HAP-1 (cell line): ENCODE results near the gene CMIP.

Experiments
- DNase-seq, 2 experiments: peaks; one replicate each; pipeline ENCODE4 v3.0.0-alpha.2; 2016 to 2020; ENCODE audit warnings: low spot score in 2 of 2
- H3K27me3 ChIP-seq: fragments of 250-450 bp; sonication (Bioruptor Pico); 2 replicates; pipeline ENCODE4 v1.5.1; 2020; ENCODE audit warnings: low read depth, mild to moderate bottlenecking, moderate library complexity
- H3K36me3 ChIP-seq: fragments of 250-450 bp; sonication (Bioruptor Pico); replicated peaks from 2 replicates; pipeline ENCODE4 v1.5.1; 2020; ENCODE audit warnings: mild to moderate bottlenecking
- H3K4me1 ChIP-seq: fragments of 250-450 bp; sonication (Bioruptor Pico); 2 replicates; pipeline ENCODE4 v1.5.1; 2020; ENCODE audit warnings: mild to moderate bottlenecking
- H3K4me3 ChIP-seq: fragments of 250-450 bp; sonication (Bioruptor Pico); 2 replicates; pipeline ENCODE4 v1.5.1; 2020; ENCODE audit warnings: mild to moderate bottlenecking, moderate library complexity
- H3K9me3 ChIP-seq: fragments of 250-450 bp; sonication (Bioruptor Pico); 2 replicates; pipeline ENCODE4 v1.5.1; 2020; ENCODE audit warnings: mild to moderate bottlenecking, moderate library complexity
- in situ Hi-C: fragments of 300-500 bp; cut with MboI; formaldehyde crosslinking; loops from 3 replicates; pipeline ENCODE4 v1.14.3; 2020; ENCODE audit warnings: low sequenced_read_pairs, inconsistent platforms, mixed read lengths

The CMIP gene

DNA sequence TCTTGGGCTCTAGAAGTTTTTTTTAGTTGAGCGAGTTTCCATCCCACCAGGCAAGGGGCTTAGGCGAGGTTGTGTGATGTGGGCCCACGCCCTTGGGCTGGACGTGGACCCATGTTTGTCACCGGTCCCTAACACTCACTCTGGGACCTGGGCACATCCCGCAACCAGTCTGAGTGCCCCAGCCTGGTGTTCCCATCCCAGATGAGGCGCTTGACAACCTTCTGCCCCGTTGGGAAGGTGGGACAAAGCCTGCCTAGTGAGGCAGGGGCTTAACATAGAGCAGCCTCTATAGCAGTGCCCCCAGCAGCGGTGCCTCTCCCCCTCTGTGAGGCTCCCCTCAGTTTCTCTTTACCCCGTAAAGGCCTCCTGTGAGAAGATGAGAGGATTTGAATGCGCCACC, 22.5 kb downstream of the CMIP start:
- in situ Hi-C loops: no loop called here
- Histone ChIP-seq H3K9me3 (no peaks in the 10 kb centered on the region), H3K27me3 (no peaks in the 10 kb centered on the region), H3K4me1 (peaks cover 23% of the 10 kb centered on the region), H3K36me3 (peaks cover 11% of the 10 kb centered on the region), H3K4me3 (no peak overlapping the region)
- DNase-seq: no peak

- Histone ChIP-seq H3K27me3 (no peaks in the 10 kb centered on the region), H3K4me3 (no peak overlapping the region), H3K4me1 (peaks cover 15% of the 10 kb centered on the region), H3K9me3 (no peaks in the 10 kb centered on the region), H3K36me3 (peaks cover 11% of the 10 kb centered on the region)
- DNase-seq: no peak
- in situ Hi-C loops: no loop called here
Measured at GRCh38 chr16:81467815-81468214, 23.2 kb downstream of the CMIP start.

DNA sequence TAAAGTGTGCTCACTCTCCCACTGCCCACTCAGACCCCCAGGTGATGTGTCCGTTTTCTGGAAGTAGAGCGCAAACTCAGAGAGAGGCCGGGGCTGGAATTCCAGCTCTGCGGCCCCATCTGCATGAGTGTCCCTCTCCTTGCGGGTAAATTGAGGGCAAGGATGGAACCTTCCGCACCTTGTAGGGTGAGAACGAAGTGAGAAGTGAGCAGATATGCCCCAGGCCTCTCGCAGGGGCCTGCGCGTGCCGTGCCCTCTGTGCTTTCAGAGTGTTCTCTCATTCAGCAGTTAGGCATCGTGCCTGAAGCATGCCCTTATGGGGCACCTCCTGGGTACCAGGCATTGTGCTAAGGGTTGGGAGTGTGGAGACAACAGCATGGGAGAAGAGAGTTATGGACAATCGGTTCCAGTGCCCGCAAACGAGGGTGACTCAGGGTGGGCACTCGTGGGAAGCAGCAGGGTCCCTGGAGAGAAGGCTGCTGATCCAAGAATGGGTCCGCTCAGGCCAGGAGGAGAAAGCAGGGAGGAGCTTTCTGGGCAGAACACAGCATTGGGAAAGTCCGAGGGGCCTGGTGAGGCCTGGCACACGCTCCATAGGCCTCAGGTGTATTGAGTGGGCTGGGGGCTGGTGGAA, 23.8 kb downstream of the CMIP start:
- Histone ChIP-seq H3K9me3 (no peaks in the 10 kb centered on the region), H3K27me3 (no peaks in the 10 kb centered on the region), H3K36me3 (peaks cover 11% of the 10 kb centered on the region), H3K4me3 (no peak overlapping the region), H3K4me1 (peaks cover 11% of the 10 kb centered on the region)
- no peak for DNase-seq
- in situ Hi-C loops: no loop called here

GRCh38 chr16:81469183-81469677, 24.6 kb downstream of the CMIP start:
- H3K27me3 ChIP-seq: no peaks in the 10 kb centered on the region
- no peak overlapping the region for H3K4me3 ChIP-seq
- in situ Hi-C loops: no loop called here
- H3K9me3 ChIP-seq: no peaks in the 10 kb centered on the region
- no peak for DNase-seq
- H3K4me1 ChIP-seq: peaks cover 3% of the 10 kb centered on the region; the same call in 1 of the 2 replicates
- peaks cover 11% of the 10 kb centered on the region for H3K36me3 ChIP-seq

DNA sequence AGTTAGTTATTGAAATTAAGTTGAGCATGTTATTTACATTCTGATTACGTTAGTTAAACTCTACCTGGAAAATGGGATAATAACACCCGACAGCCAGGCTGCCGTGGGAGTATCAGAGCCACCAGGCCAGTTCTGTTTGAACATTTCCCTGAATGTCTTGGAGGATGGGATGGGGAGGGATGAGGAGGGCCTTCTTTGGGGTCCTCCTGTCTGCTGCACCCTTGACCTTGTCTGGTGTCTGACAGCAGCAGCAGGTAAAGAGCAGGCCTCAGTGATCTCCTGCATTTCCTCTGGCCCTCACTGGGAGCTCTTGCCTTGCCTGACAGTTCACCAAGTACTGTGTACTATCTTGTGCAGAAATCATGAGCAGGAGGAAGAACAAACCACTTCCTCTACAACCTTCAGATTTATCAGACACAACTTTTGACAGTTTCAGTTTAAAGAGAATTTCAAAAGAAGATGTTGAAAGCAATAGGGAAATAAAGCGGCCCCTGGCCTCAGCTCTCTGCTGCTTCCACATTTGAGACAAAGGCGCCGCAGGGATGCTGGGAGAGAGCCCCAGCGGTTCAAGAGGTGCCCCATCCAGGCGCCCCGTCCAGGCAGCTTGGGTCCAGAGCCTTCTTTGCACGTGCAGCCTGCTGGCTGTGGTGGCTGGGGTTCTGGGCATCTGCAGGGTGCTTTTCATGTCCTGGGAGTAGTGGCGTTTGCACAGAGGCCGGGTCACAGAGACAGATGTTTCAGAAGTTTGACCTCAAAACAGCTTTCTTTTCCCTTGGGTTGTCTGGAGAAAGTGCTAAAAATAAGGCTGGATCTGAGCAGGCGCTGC, 25.3 kb downstream of the CMIP start:
- 0 out of 2 replicates have a peak, but pooled peaks cover 2% of the 10 kb centered on the region for H3K4me1 ChIP-seq
- DNase-seq: no peak
- no peaks in the 10 kb centered on the region for H3K27me3 ChIP-seq
- H3K36me3 ChIP-seq: peaks cover 11% of the 10 kb centered on the region
- H3K9me3 ChIP-seq: no peaks in the 10 kb centered on the region
- H3K4me3 ChIP-seq: no peak overlapping the region
- in situ Hi-C loops: no loop called here

- Histone ChIP-seq H3K9me3 (no peaks in the 10 kb centered on the region), H3K36me3 (peaks cover 11% of the 10 kb centered on the region), H3K27me3 (no peaks in the 10 kb centered on the region), H3K4me3 (no peak overlapping the region), H3K4me1 (0 out of 2 replicates have a peak, but pooled peaks cover 2% of the 10 kb centered on the region)
- no peak for DNase-seq
- in situ Hi-C loops: no loop called here
Measured at GRCh38 chr16:81470796-81471636, 26.4 kb downstream of the CMIP start.

- Histone ChIP-seq H3K27me3 (no peaks in the 10 kb centered on the region), H3K4me3 (no peak overlapping the region), H3K9me3 (no peaks in the 10 kb centered on the region), H3K4me1 (0 out of 2 replicates have a peak, but pooled peaks cover 2% of the 10 kb centered on the region), H3K36me3 (peaks cover 11% of the 10 kb centered on the region)
- DNase-seq: no peak
- in situ Hi-C loops: no loop called here
Measured at GRCh38 chr16:81471882-81472281, 27.3 kb downstream of the CMIP start.

DNA sequence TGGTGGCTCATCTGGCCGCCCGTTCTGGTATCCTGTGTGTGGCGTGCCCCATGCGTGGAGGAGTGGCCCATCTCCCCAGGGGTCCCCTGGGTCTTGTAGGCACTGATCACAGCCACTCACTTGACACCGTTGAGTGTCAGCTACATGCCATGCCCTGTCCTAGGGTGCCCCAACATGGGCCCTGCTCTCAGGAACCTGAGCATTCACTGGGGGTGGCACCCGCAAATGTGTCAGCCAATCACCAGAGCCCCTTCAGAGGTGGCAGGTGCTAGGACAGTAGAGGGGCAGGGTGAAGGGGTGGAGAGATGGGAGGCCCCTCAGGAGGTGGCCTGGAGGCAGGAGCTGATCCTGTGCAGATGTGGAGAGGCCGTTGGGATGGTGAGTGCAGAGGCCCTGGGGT, 27.8 kb downstream of the CMIP start:
- Histone ChIP-seq H3K36me3 (peaks cover 11% of the 10 kb centered on the region), H3K27me3 (no peaks in the 10 kb centered on the region), H3K4me3 (no peak overlapping the region), H3K9me3 (no peaks in the 10 kb centered on the region), H3K4me1 (0 out of 2 replicates have a peak, but pooled peaks cover 2% of the 10 kb centered on the region)
- in situ Hi-C loops: no loop called here
- DNase-seq: no peak

DNA sequence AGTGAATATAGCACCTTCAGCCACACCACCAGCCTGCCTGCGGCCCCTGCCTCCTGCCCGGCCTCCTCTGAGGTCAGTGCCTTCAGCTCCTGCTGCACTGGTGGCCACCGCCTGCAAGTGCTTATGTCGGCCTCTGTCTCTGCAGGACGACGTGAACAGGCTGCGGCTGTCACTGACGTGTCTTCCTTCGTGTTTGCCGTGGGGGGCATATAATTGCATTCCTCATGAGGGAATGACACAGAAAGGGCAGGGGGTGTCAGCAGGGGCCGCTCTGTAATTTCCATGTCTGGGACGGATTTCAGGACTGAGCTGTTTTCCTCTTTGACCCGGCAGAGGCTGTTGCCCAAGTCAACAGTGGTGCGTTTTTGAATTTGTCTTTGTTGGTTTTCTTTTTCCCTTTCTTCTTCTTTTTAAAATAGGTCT, 28.5 kb downstream of the CMIP start:
- Histone ChIP-seq H3K4me3 (no peak overlapping the region), H3K27me3 (no peaks in the 10 kb centered on the region), H3K36me3 (peaks cover 11% of the 10 kb centered on the region), H3K4me1 (0 out of 2 replicates have a peak, but pooled peaks cover 2% of the 10 kb centered on the region), H3K9me3 (no peaks in the 10 kb centered on the region)
- in situ Hi-C loops: no loop called here
- no peak for DNase-seq

DNA sequence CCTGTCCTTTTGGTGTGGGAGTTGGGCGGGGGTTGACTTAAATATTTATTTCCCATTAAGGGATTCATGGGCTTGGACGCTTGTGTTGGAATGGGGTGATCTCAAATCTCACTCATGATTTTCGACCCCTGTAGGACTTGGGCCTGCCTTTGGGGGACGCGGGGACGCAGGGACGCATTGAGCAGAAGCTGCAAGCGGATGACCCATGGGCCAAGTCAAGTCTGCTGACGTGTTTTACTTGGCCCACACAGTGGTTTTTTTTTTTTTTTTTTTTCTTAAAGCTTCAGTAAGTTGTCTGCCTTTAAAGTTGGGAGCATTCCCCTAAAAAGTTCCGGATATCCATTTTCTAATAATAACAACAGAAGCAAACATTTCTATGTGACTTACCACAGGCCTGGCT, 28.9 kb downstream of the CMIP start:
- H3K9me3 ChIP-seq: no peaks in the 10 kb centered on the region
- peaks cover 11% of the 10 kb centered on the region for H3K36me3 ChIP-seq
- no peak for DNase-seq
- H3K4me3 ChIP-seq: no peak overlapping the region
- in situ Hi-C loops: no loop called here
- H3K4me1 ChIP-seq: 0 out of 2 replicates have a peak, but pooled peaks cover 2% of the 10 kb centered on the region
- no peaks in the 10 kb centered on the region for H3K27me3 ChIP-seq

GRCh38 chr16:81473969-81474959, 29.7 kb downstream of the CMIP start:
- Histone ChIP-seq H3K9me3 (no peaks in the 10 kb centered on the region), H3K27me3 (no peaks in the 10 kb centered on the region), H3K4me3 (no peak overlapping the region), H3K36me3 (peaks cover 11% of the 10 kb centered on the region), H3K4me1 (0 out of 2 replicates have a peak, but pooled peaks cover 2% of the 10 kb centered on the region)
- in situ Hi-C loops: no loop called here
- DNase-seq: no peak

DNA sequence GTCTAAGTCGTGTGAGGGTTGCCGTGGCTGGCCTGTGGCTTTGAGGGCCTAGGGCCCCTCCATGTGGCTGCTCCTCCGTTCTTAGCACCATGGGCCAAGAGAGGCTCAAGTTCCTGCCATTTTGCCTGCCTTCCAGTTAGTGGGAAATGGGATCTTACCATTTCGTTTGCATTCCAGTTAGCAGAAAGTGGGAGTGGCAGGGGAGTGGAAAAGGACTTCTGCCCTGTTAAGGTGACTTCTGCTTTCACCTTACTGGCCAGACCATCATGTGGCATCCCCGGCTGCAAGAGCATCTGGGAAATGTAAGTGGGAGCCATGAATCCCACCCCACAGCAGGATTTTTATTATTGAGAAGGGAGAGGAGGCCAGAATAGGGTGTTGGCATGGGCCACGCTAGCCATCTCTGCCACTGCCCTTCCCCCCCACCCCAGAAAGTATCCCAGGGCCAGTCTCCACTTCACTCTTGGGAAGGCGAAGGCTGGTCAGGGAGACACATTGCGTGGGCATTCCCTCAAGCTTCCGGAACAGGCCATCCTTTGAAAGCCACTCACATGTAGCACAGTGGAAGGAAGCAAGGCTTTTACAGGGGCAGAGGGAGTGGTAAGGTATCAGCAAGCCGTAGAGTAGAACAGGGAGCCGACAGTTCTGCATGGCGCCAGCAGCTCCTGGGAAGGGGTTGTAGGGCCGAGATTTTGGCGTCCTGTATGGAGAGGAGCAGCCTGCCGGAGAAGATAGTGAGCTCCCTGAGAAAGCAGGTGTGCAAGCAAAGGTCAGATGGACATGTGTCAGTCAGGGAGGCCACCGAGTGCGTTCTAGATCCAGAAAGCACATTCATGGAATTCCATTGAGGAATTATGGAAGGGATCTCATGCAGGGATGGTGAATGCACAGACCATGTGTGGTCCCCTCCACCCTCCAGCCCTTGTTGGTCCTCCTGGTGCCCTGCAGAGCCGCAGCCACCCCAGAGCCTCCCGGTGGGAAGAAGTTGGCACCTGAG, 33.4 kb downstream of the CMIP start:
- DNase-seq: no peak
- H3K4me3 ChIP-seq: no peak overlapping the region
- no peaks in the 10 kb centered on the region; the same call in 1 of the 2 replicates for H3K36me3 ChIP-seq

More for the DNA sequence above, 33.4 kb downstream of the CMIP start:
- Histone ChIP-seq H3K4me1 (no peaks in the 10 kb centered on the region), H3K9me3 (no peaks in the 10 kb centered on the region), H3K27me3 (no peaks in the 10 kb centered on the region)
- in situ Hi-C loops: no loop called here
